H1 (cell line): ENCODE data around the gene BTBD9. TPM values are rescaled to one million over a fixed set of nuclear protein-coding genes. Genes with fewer than 3 reads are reported as not detected.

Experiments
- CTCF ChIA-PET: fragments of 300-600 bp; sonication (Branson Sonifier 250); formaldehyde crosslinking; loops from one replicate; lab custom pipeline; 2021; ENCODE audit not compliant: partially characterized antibody; lab: Charles Lee
- POLR2A ChIA-PET: fragments of 300-600 bp; sonication (Branson Sonifier 250); formaldehyde crosslinking; loops from one replicate; lab custom pipeline; 2021; ENCODE audit warnings: inconsistent platforms; ENCODE audit not compliant: partially characterized antibody; lab: Charles Lee
- DNase-seq, 2 experiments: peaks; one replicate each; pipeline versions ENCODE4 v3.0.0 to v3.0.0-alpha.2; 2010 to 2022; ENCODE audit warnings: low spot score in 2 of 2, low read depth in 1 of 2, mixed read lengths in 1 of 2
- FAIRE-seq: peaks from 2 replicates; lab custom pipeline; 2011; peaks lifted over from hg19 to GRCh38; lab: Jason Lieb, UNC
- H2AFZ ChIP-seq: 2 replicates; pipeline ENCODE4 v1.8.1; 2012; ENCODE audit warnings: low read length, inconsistent platforms
- H2AK5ac ChIP-seq: 2 replicates; pipeline ENCODE4 v1.6.1; 2013; ENCODE audit warnings: low read depth, low read length
- H2BK120ac ChIP-seq: replicated peaks from 2 replicates; pipeline ENCODE3; 2013; ENCODE audit warnings: low read depth, low read length, inconsistent platforms
- H2BK12ac ChIP-seq: 2 replicates; pipeline ENCODE4 v1.6.1; 2013; ENCODE audit warnings: low read depth, low read length
- H2BK15ac ChIP-seq: 2 replicates; pipeline ENCODE4 v1.6.1; 2013; ENCODE audit warnings: low read length
- H2BK20ac ChIP-seq: 2 replicates; pipeline ENCODE4 v1.6.1; 2013; ENCODE audit warnings: low read length
- H2BK5ac ChIP-seq: 2 replicates; pipeline ENCODE4 v1.6.1; 2013; ENCODE audit warnings: low read depth, low read length
- H3K14ac ChIP-seq: 2 replicates; pipeline ENCODE4 v1.6.1; 2013; ENCODE audit warnings: inconsistent platforms; ENCODE audit not compliant: insufficient read length
- H3K18ac ChIP-seq: 2 replicates; pipeline ENCODE4 v1.6.1; 2013; ENCODE audit warnings: low read length; ENCODE audit errors: extremely low read depth
- H3K23ac ChIP-seq: 2 replicates; pipeline ENCODE4 v1.6.1; 2013; ENCODE audit warnings: inconsistent platforms; ENCODE audit not compliant: insufficient read length
- H3K23me2 ChIP-seq: 2 replicates; pipeline ENCODE4 v1.6.1; 2013; ENCODE audit warnings: low read depth, low read length
- H3K27ac ChIP-seq: 2 replicates; pipeline ENCODE4 v1.6.1; 2011; ENCODE audit warnings: low read depth, low read length, inconsistent platforms
- H3K27me3 ChIP-seq, 4 experiments: replicated peaks in 1 of 4; 1 replicate in 1 of 4; 2 replicates in 3 of 4; pipeline versions ENCODE4 v1.6.1 to v1.8.1; 2011 to 2013; ENCODE audit warnings: low read length in 3 of 4, mild to moderate bottlenecking in 3 of 4, inconsistent platforms in 2 of 4, mixed read lengths in 2 of 4, moderate library complexity in 1 of 4; ENCODE audit not compliant: control insufficient read depth in 3 of 4, insufficient read depth in 3 of 4; ENCODE audit errors: extremely low read depth in 1 of 4
- H3K36me3 ChIP-seq, 4 experiments: 2 replicates each; pipeline versions ENCODE4 v1.6.1 to v1.8.1; 2011 to 2013; ENCODE audit warnings: mild to moderate bottlenecking in 4 of 4, low read length in 3 of 4, moderate library complexity in 2 of 4, control low read depth in 1 of 4, inconsistent platforms in 1 of 4; ENCODE audit not compliant: insufficient read depth in 4 of 4, control insufficient read depth in 2 of 4
- H3K4ac ChIP-seq: replicated peaks from 2 replicates; pipeline ENCODE3; 2013; ENCODE audit warnings: low read length, low read depth, mixed read lengths, inconsistent platforms; ENCODE audit not compliant: insufficient read length
- H3K4me1 ChIP-seq, 4 experiments: replicated peaks in 1 of 4; 1 replicate in 1 of 4; 2 replicates in 3 of 4; pipeline versions ENCODE4 v1.6.1 to v1.8.1; 2011 to 2013; ENCODE audit warnings: low read length in 3 of 4, inconsistent platforms in 2 of 4, mixed read lengths in 1 of 4; ENCODE audit not compliant: insufficient read depth in 4 of 4, control insufficient read depth in 3 of 4
- H3K4me2 ChIP-seq, 2 experiments: 2 replicates each; pipeline versions ENCODE4 v1.6.1 to v1.8.1; 2011 to 2013; ENCODE audit warnings: low read depth in 2 of 2, low read length in 2 of 2, control low read depth in 1 of 2, inconsistent platforms in 1 of 2, mild to moderate bottlenecking in 1 of 2; ENCODE audit not compliant: insufficient read depth in 1 of 2
- H3K4me3 ChIP-seq, 4 experiments: fragments of 200-600, 300-600 bp in 1 of 4; sonication (generic), shearing (Covaris generic), sonication (Bioruptor Twin) in 1 of 4; 2 replicates each; pipeline versions ENCODE4 v1.5.1 to v1.8.1; 2011 to 2016; ENCODE audit warnings: low read length in 4 of 4, low read depth in 3 of 4, control low read depth in 2 of 4, inconsistent platforms in 2 of 4, mild to moderate bottlenecking in 2 of 4, mixed read lengths in 1 of 4, moderate library complexity in 1 of 4; ENCODE audit not compliant: insufficient read depth in 2 of 4; ENCODE audit errors: extremely low read depth in 1 of 4
- H3K56ac ChIP-seq: replicated peaks from 2 replicates; pipeline ENCODE3; 2013; ENCODE audit warnings: low read depth, mild to moderate bottlenecking, mixed read lengths, low read length, inconsistent platforms; ENCODE audit not compliant: insufficient read length
- H3K79me1 ChIP-seq: 2 replicates; pipeline ENCODE4 v1.6.1; 2013; ENCODE audit warnings: low read depth, low read length, control low read depth
- H3K79me2 ChIP-seq, 2 experiments: 2 replicates each; pipeline versions ENCODE4 v1.6.1 to v1.8.1; 2012 to 2013; ENCODE audit warnings: low read length in 2 of 2, mild to moderate bottlenecking in 2 of 2, inconsistent platforms in 1 of 2; ENCODE audit not compliant: insufficient read depth in 2 of 2, control insufficient read depth in 1 of 2
- H3K9ac ChIP-seq, 4 experiments: replicated peaks in 1 of 4; 1 replicate in 1 of 4; 2 replicates in 3 of 4; pipeline versions ENCODE4 v1.6.1 to v1.8.1; 2011 to 2013; ENCODE audit warnings: low read depth in 3 of 4, low read length in 3 of 4, control low read depth in 2 of 4, mild to moderate bottlenecking in 2 of 4, moderate library complexity in 2 of 4, inconsistent platforms in 1 of 4; ENCODE audit errors: extremely low read depth in 1 of 4
- H3K9me3 ChIP-seq, 2 experiments: 2 replicates each; pipeline versions ENCODE4 v1.6.1 to v1.8.1; 2012 to 2013; ENCODE audit warnings: mild to moderate bottlenecking in 2 of 2, moderate library complexity in 2 of 2, control low read depth in 1 of 2, inconsistent platforms in 1 of 2, low read depth in 1 of 2, low read length in 1 of 2, mixed read lengths in 1 of 2; ENCODE audit not compliant: insufficient read depth in 2 of 2
- H4K20me1 ChIP-seq, 2 experiments: replicated peaks in 1 of 2; 2 replicates each; pipeline versions ENCODE3 to v1.8.1; 2011 to 2013; ENCODE audit warnings: inconsistent platforms in 2 of 2, low read length in 2 of 2, mild to moderate bottlenecking in 1 of 2; ENCODE audit not compliant: insufficient read depth in 2 of 2, control insufficient read depth in 1 of 2
- H4K5ac ChIP-seq: 2 replicates; pipeline ENCODE4 v1.6.1; 2013; ENCODE audit warnings: low read length, low read depth, mixed read lengths, inconsistent platforms; ENCODE audit not compliant: insufficient read length
- H4K8ac ChIP-seq: 2 replicates; pipeline ENCODE4 v1.8.0; 2013; ENCODE audit warnings: mild to moderate bottlenecking, moderate library complexity, low read length, inconsistent platforms; ENCODE audit not compliant: insufficient read depth; ENCODE audit errors: extremely low read depth
- H4K91ac ChIP-seq: replicated peaks from 2 replicates; pipeline ENCODE3; 2013; ENCODE audit warnings: low read length, mixed read lengths, inconsistent platforms; ENCODE audit not compliant: insufficient read length
- ASH2L ChIP-seq: fragments of 200-600, 300-600 bp; sonication (generic); IDR thresholded peaks from one replicate; pipeline ENCODE4 v1.7.1; 2017; ENCODE audit warnings: low read length
- BACH1 ChIP-seq: IDR thresholded peaks from 2 replicates; pipeline ENCODE4 v1.6.1; 2012; ENCODE audit warnings: low read length, improper control_type of control experiment
- CHD1 ChIP-seq: IDR thresholded peaks from 2 replicates; pipeline ENCODE4 v1.6.1; 2012; ENCODE audit warnings: low read depth, low read length, improper control_type of control experiment
- CTCF ChIP-seq, 3 experiments: IDR thresholded peaks; 1 replicate in 2 of 3; 2 replicates in 1 of 3; pipeline versions ENCODE4 v1.5.1 to v1.6.1; 2011; ENCODE audit warnings: low read length in 3 of 3, mild to moderate bottlenecking in 3 of 3, inconsistent platforms in 2 of 3, low read depth in 1 of 3, moderate library complexity in 1 of 3; ENCODE audit not compliant: insufficient read depth in 1 of 3; ENCODE audit errors: control extremely low read depth in 1 of 3
- FOSL1 ChIP-seq: IDR thresholded peaks from 2 replicates; pipeline ENCODE4 v1.6.1; 2011; ENCODE audit warnings: mild to moderate bottlenecking, low read depth, low read length, moderate library complexity; ENCODE audit not compliant: insufficient read depth
- GTF2F1 ChIP-seq: IDR thresholded peaks from 2 replicates; pipeline ENCODE4 v1.6.1; 2012; ENCODE audit warnings: low read depth, low read length, improper control_type of control experiment, borderline replicate concordance
- JUND ChIP-seq: IDR thresholded peaks from 2 replicates; pipeline ENCODE4 v1.6.1; 2011; ENCODE audit warnings: mild to moderate bottlenecking, improper control_type of control experiment, low read length
- TAF1 ChIP-seq: IDR thresholded peaks from 2 replicates; pipeline ENCODE4 v1.6.1; 2011; ENCODE audit warnings: mild to moderate bottlenecking, low read depth, low read length
- USF2 ChIP-seq: IDR thresholded peaks from 2 replicates; pipeline ENCODE4 v1.6.1; 2011; ENCODE audit warnings: low read length, improper control_type of control experiment
- YY1 ChIP-seq: IDR thresholded peaks from 2 replicates; pipeline ENCODE4 v1.6.1; 2011; ENCODE audit warnings: low read depth, mild to moderate bottlenecking, low read length
- WGBS, 2 experiments: shearing (Covaris generic) in 1 of 2; methylation state at CpG; one replicate each; pipeline versions ENCODE4 v1.1.6 to v1.1.7; 2013 to 2015; ENCODE audit warnings: low lambda C conversion rate in 2 of 2, mixed read lengths in 2 of 2, inconsistent platforms in 1 of 2, low coverage in 1 of 2, missing lambda C conversion rate in 1 of 2; ENCODE audit not compliant: insufficient replicate concordance in 2 of 2, insufficient coverage in 1 of 2, insufficient read length in 1 of 2; ENCODE audit errors: extremely low coverage in 1 of 2, missing lambda C conversion rate in 1 of 2; 5-methylcytosine and 5-hydroxymethylcytosine counted together
- polyA plus RNA-seq, 7 experiments: library from polyadenylated mRNA; depleted of rRNA in 3 of 7; stranded (reverse) in 5 of 7; unstranded in 2 of 7; fragments of >200 nt in 5 of 7; fragments of 200-250 nt in 2 of 7; gene quantifications; 1 replicate in 5 of 7; 2 replicates in 1 of 7; 4 replicates in 1 of 7; pipeline versions ENCODE4 v1.2.1 to v1.2.3, GENCODE V29; 2011 to 2013; ENCODE audit warnings: missing spikeins in 2 of 7, mixed read lengths in 2 of 7
- total RNA-seq: library from RNA; stranded (reverse); fragmentation: NEBNext Ultra II Directional; extraction: Animal tissue kit (Norgen Biotek cat#: 25700); gene quantifications from 2 replicates; pipeline ENCODE4 v1.2.1, GENCODE V29; 2021

The BTBD9 gene
- total and polyA plus RNA-seq, 2 of the 8 experiments (the other 6 are each of a cell fraction or from before 2014, with no cell fraction given), result 0.92 to 4.1 TPM

- no peak overlapping the region for H4K91ac ChIP-seq
- no peak overlapping the region for H3K18ac ChIP-seq
- H2BK20ac ChIP-seq, result no peak overlapping the region
- no peaks in the 10 kb centered on the region for H3K79me2 ChIP-seq
- no peak overlapping the region for H2BK120ac ChIP-seq
- no peak overlapping the region for H3K9ac ChIP-seq
- POLR2A ChIA-PET, result no interaction called here
- FAIRE-seq (no peak), DNase-seq (no peak)
- 85% methylated on average over 2 of the region's 2 CpGs; no CpG with 5 or more reads in 1 of the 2 experiments for WGBS, 2 experiments
- no peak overlapping the region for H3K56ac ChIP-seq
- H4K20me1 ChIP-seq, result peaks cover 0 to 2% of the 10 kb centered on the region in 2 experiments
- no peak overlapping the region for H2BK5ac ChIP-seq
- H3K27ac ChIP-seq, result no peak overlapping the region
- H3K4me2 ChIP-seq, result no peak overlapping the region
- no peaks in the 10 kb centered on the region for H3K36me3 ChIP-seq
- H3K23me2 ChIP-seq, result no peaks in the 10 kb centered on the region
- no peak overlapping the region for H3K4ac ChIP-seq
- H3K23ac ChIP-seq, result no peak overlapping the region
- H3K27me3 ChIP-seq, result no peaks in the 10 kb centered on the region
- no peaks in the 10 kb centered on the region for H3K79me1 ChIP-seq
- H2BK15ac ChIP-seq, result no peak overlapping the region
- no peak overlapping the region for H4K8ac ChIP-seq
- H3K9me3 ChIP-seq, result no peaks in the 10 kb centered on the region
- TF ChIP-seq ASH2L (no peak), CTCF (IDR thresholded peaks at IDR 0.05; ENCODE audit: control extremely low read depth in 1 of 3, insufficient read depth in 1 of 3, low read depth in 1 of 3, low read length in 3 of 3) (no peak), BACH1 (no peak), JUND (no peak), YY1 (no peak), GTF2F1 (no peak), FOSL1 (no peak), USF2 (no peak), TAF1 (no peak), CHD1 (no peak)
- no peak overlapping the region for H4K5ac ChIP-seq
- H2AK5ac ChIP-seq, result no peak overlapping the region
- CTCF ChIA-PET, result interaction anchor here (0.9 kb wide), 1 partner anchor 12 kb away, joined by 3 read pairs; no protein-coding TSS in a partner anchor
- H2BK12ac ChIP-seq, result no peak overlapping the region
- H2AFZ ChIP-seq, result no peak overlapping the region
- H3K14ac ChIP-seq, result no peak overlapping the region
- no peak overlapping the region for H3K4me3 ChIP-seq
- no peaks in the 10 kb centered on the region for H3K4me1 ChIP-seq
Measured at GRCh38 chr6:38603496-38603895, 36.2 kb downstream of the BTBD9 start.
